HCT116 (cell line): Measurements from ENCODE around the gene APLN. TPM values are rescaled to one million over a fixed set of nuclear protein-coding genes. Genes with fewer than 3 reads are reported as not detected.

ENCODE experiments used
- ATAC-seq: fragments of 200-7000 bp; cut with Tn5 transposase; 2 replicates; pipeline ENCODE4 v1.9.1; 2020; ENCODE audit warnings: mild to moderate bottlenecking, moderate library complexity
- BruUV-seq: library from RNA; stranded (reverse); fragments of 400-500 nt; replicated peaks from 2 replicates; lab custom pipeline; 2021; lab: Mats Ljungman, UMichigan
- CTCF ChIA-PET: fragments of 300-600 bp; sonication (Branson Sonifier 250); formaldehyde crosslinking; loops from one replicate; lab custom pipeline; 2021; ENCODE audit warnings: antibody characterized with exemption; lab: Charles Lee
- POLR2A ChIA-PET: fragments of 300-600, 350-600 bp; sonication (Branson Sonifier 250); formaldehyde crosslinking; loops from one replicate; lab custom pipeline; 2021; ENCODE audit warnings: antibody characterized with exemption; lab: Charles Lee
- RAD21 ChIA-PET, 2 experiments: fragments of 300-600 bp; sonication (Branson Sonifier 250); formaldehyde crosslinking; loops; one replicate each; lab custom pipeline; 2023; ENCODE audit warnings: low total read pairs in 2 of 2; ENCODE audit not compliant: uncharacterized antibody in 2 of 2, unreplicated experiment in 2 of 2, low non-redundant PET in 1 of 2; lab: Charles Lee
- DNase-seq: peaks from one replicate; pipeline ENCODE4 v3.0.0-alpha.2; 2010; ENCODE audit warnings: low read depth, low spot score
- H2AFZ ChIP-seq: fragments of 200-600 bp; shearing (Covaris generic), sonication (generic); 2 replicates; pipeline ENCODE4 v1.6.1; 2017; ENCODE audit warnings: low read depth, mixed run types, mixed read lengths, antibody characterized with exemption, low read length; ENCODE audit not compliant: poor library complexity, severe bottlenecking
- H3K27ac ChIP-seq: 2 replicates; pipeline ENCODE4 v1.5.1; 2012; ENCODE audit warnings: low read depth, low read length
- H3K27me3 ChIP-seq: fragments of 200-600 bp; sonication (generic); 2 replicates; pipeline ENCODE4 v1.6.1; 2016; ENCODE audit warnings: mixed run types, low read length, mixed read lengths; ENCODE audit not compliant: insufficient read depth
- H3K36me3 ChIP-seq, 2 experiments: fragments of 200-500 bp in 1 of 2; fragments of 200-600 bp in 1 of 2; sonication (Bioruptor generic) in 1 of 2; sonication (generic) in 1 of 2; 2 replicates each; pipeline versions ENCODE4 v1.5.1 to v1.6.1; 2014 to 2016; ENCODE audit warnings: low read length in 2 of 2, inconsistent platforms in 1 of 2, mixed read lengths in 1 of 2, mixed run types in 1 of 2; ENCODE audit not compliant: insufficient read depth in 2 of 2, control insufficient read depth in 1 of 2
- H3K4me1 ChIP-seq, 2 experiments: fragments of 200-600 bp in 1 of 2; sonication (generic) in 1 of 2; 2 replicates each; pipeline versions ENCODE4 v1.5.1 to v1.6.1; 2012 to 2017; ENCODE audit warnings: low read length in 2 of 2, inconsistent platforms in 1 of 2, mild to moderate bottlenecking in 1 of 2, mixed read lengths in 1 of 2, mixed run types in 1 of 2, moderate library complexity in 1 of 2; ENCODE audit not compliant: insufficient read depth in 2 of 2, control insufficient read depth in 1 of 2
- H3K4me2 ChIP-seq: fragments of 200-600 bp; sonication (generic); 2 replicates; pipeline ENCODE4 v1.6.1; 2017; ENCODE audit warnings: mixed run types, low read length, mixed read lengths
- H3K4me3 ChIP-seq, 2 experiments: fragments of 200-600 bp in 1 of 2; sonication (generic) in 1 of 2; replicated peaks in 1 of 2; 2 replicates each; pipeline ENCODE4 v1.5.1; 2011 to 2016; ENCODE audit warnings: low read length in 2 of 2, control low read depth in 1 of 2, low read depth in 1 of 2, mild to moderate bottlenecking in 1 of 2, mixed read lengths in 1 of 2, mixed run types in 1 of 2
- H3K79me2 ChIP-seq: fragments of 200-600 bp; sonication (generic); 2 replicates; pipeline ENCODE4 v1.6.1; 2017; ENCODE audit warnings: mild to moderate bottlenecking, mixed run types, low read length, moderate library complexity, mixed read lengths; ENCODE audit not compliant: insufficient read depth
- H3K9ac ChIP-seq: fragments of 200-600 bp; sonication (generic); 2 replicates; pipeline ENCODE4 v1.6.1; 2016; ENCODE audit warnings: low read length, mixed read lengths
- H3K9me2 ChIP-seq: fragments of 200-600 bp; sonication (generic), shearing (Covaris generic); 2 replicates; pipeline ENCODE4 v1.6.1; 2017; ENCODE audit warnings: mixed run types, mild to moderate bottlenecking, moderate library complexity; ENCODE audit not compliant: insufficient read depth
- H3K9me3 ChIP-seq, 2 experiments: fragments of 200-500 bp in 1 of 2; fragments of 200-600 bp in 1 of 2; sonication (Bioruptor generic) in 1 of 2; sonication (generic) in 1 of 2; 2 replicates each; pipeline ENCODE4 v1.6.1; 2014 to 2017; ENCODE audit warnings: low read length in 2 of 2, mixed read lengths in 2 of 2, inconsistent platforms in 1 of 2, low read depth in 1 of 2, mild to moderate bottlenecking in 1 of 2, mixed run types in 1 of 2, moderate library complexity in 1 of 2; ENCODE audit not compliant: control insufficient read depth in 1 of 2, insufficient read depth in 1 of 2
- H4K20me1 ChIP-seq: fragments of 200-600 bp; sonication (generic), shearing (Covaris generic); 2 replicates; pipeline ENCODE4 v1.6.1; 2017; ENCODE audit warnings: mixed run types, mild to moderate bottlenecking, moderate library complexity; ENCODE audit not compliant: insufficient read depth
- EZH2 ChIP-seq: fragments of 200-600 bp; sonication (generic); IDR thresholded peaks from 2 replicates; pipeline ENCODE4 v1.6.1; 2017; ENCODE audit warnings: antibody characterized with exemption, mixed run types
- EZH2phosphoT487 ChIP-seq: fragments of 200-600 bp; IDR thresholded peaks from 2 replicates; pipeline ENCODE4 v1.6.1; 2018; ENCODE audit warnings: antibody characterized with exemption, borderline replicate concordance
- POLR2A ChIP-seq: IDR thresholded peaks from 2 replicates; pipeline ENCODE4 v1.7.0; 2011; ENCODE audit warnings: borderline replicate concordance; ENCODE audit not compliant: insufficient read depth, insufficient read length; ENCODE audit errors: extremely low read depth
- REST ChIP-seq: IDR thresholded peaks from 2 replicates; pipeline ENCODE4 v1.6.1; 2012; ENCODE audit warnings: low read depth
- YY1 ChIP-seq: IDR thresholded peaks from 2 replicates; pipeline ENCODE4 v1.6.1; 2011; ENCODE audit warnings: low read length, low read depth, moderate library complexity, mild to moderate bottlenecking; ENCODE audit not compliant: insufficient replicate concordance; ENCODE audit errors: extremely low read depth
- ZBTB33 ChIP-seq: IDR thresholded peaks from 2 replicates; pipeline ENCODE4 v1.6.1; 2011; ENCODE audit warnings: mild to moderate bottlenecking, low read length, moderate library complexity; ENCODE audit not compliant: insufficient replicate concordance; ENCODE audit errors: extremely low read depth
- intact Hi-C: fragments of 100-400 bp; cut with micrococcal nuclease; formaldehyde crosslinking; loops from 2 replicates; pipeline ENCODE4 v1.10.0; 2022
- total RNA-seq: library from RNA; stranded (reverse); gene quantifications from one replicate; pipeline ENCODE4 v1.2.1, GENCODE V29; 2021; ENCODE audit not compliant: unreplicated experiment

Gene APLN
- total RNA-seq, 1 experiment from 2014 or later, result 0.22 TPM

GRCh38 chrX:129599996-129600395 is 54.8 kb downstream of the APLN start:
- Histone ChIP-seq H3K4me2 (no peak overlapping the region), H3K9me3 (no peaks in the 10 kb centered on the region), H3K79me2 (no peaks in the 10 kb centered on the region), H3K4me3 (no peak overlapping the region), H3K27ac (no peak overlapping the region), H4K20me1 (no peaks in the 10 kb centered on the region), H3K36me3 (no peaks in the 10 kb centered on the region), H3K27me3 (no peaks in the 10 kb centered on the region), H3K9me2 (no peaks in the 10 kb centered on the region), H3K4me1 (peaks cover 10 to 14% of the 10 kb centered on the region in 2 experiments; a peak in 2 of 4 replicates), H3K9ac (no peak overlapping the region), H2AFZ (no peak overlapping the region)
- CTCF ChIA-PET, result no interaction called here
- POLR2A ChIA-PET, result no interaction called here
- intact Hi-C loops, result loop anchor here (10.0 kb wide), 1 partner anchor 1315 kb away; no protein-coding TSS in a partner anchor
- DNase-seq (no peak), ATAC-seq (no peak)
- no TSS peak for BruUV-seq
- RAD21 ChIA-PET, result no interaction called here
- no peak for TF ChIP-seq EZH2
- no peak for TF ChIP-seq ZBTB33
- no peak for TF ChIP-seq YY1
- no peak for TF ChIP-seq POLR2A
- no peak for TF ChIP-seq EZH2phosphoT487
- no peak for TF ChIP-seq REST
